ENCODE measurements around the gene CUEDC1.

The CUEDC1 gene

DNA sequence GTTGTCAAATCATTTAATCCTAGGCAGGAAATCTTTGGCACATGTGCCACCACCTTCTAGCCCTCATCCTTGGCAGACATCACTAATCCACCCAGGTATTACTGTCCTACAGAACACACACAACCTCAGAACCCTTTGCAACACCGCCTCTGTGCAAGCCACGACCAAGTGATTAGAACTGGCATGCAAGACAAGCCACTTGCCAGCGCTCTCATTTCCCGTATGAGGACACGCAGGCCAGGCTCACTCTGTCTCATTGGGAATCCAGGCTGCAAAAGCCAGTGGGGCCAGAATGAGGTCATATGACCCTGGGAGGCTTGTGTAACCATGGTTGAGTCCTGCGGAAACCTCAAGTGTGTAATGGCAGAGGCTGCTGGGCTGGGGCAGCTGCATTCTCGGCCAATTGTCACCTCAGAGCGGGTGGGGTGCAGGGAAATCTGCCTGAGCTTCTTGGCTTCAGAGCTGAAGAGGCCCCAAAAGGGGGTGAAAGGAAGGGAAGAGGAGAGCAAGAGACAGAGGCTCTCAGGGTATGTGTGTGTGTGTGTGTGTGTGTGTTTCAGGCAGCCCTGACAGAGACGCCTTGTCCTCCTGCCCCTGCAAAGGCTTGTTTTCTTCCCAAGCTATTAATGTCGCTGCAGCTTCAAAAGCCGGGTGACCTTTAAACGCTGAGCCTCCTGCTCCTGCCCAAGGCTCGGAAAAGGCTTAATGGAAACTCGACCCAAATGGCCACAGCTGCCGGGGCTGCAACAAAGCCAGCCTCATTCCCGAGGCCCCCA lies 62.2 kb downstream of the CUEDC1 start:
- no peak for DNase-seq

DNA sequence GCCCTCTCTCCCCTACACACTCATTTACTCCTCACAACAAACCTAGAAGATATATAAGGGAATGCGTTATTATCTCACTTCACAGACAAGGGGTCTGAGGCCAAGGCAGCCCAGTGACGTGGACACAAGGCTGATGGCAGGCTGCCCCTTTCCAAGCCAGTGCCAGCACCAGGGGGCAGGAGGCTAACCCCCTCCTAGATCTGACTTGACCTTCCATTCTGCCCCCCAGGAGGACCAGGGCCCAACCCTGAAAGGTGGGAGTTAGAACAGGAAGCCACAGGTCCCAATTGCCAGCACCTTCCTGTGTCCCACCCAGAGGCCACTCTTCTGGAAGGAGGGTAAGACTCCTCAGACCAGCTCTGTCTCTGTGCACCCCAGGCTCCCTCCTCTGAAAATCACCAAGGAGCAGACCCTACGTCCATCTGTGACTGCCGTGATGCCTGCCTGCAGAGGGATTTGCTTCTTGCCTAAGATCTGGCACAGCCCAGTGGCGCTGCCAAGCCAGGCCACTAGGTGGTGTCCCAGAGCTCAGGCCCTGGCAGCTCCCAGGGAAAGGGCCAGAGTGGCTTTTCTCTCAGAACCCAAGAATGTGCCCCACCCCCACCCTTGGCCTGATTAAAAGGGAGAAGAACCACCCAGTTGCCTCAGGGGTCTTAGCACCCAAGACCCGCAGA lies 62.9 kb downstream of the CUEDC1 start:
- peak in 1 of 2 experiments; percentile 47 for DNase-seq

DNA sequence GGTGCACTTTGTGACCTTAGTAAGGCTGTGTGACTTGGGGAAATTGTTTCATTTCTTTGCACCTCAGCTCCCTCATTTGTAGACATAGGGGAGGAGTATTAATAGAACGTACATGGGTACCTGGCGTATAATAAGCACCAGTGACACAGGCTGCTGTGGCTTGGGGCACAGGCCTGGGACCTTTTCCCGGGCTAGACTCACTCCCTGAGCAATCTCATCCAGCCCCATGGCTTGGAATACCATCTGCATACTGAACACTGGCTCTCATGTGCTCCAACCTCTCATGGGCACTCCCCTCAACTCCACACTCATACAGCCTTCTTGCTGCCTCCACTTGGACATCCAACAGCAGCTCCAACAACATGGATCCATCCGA lies 64.4 kb downstream of the CUEDC1 start:
- DNase-seq: no peak

DNA sequence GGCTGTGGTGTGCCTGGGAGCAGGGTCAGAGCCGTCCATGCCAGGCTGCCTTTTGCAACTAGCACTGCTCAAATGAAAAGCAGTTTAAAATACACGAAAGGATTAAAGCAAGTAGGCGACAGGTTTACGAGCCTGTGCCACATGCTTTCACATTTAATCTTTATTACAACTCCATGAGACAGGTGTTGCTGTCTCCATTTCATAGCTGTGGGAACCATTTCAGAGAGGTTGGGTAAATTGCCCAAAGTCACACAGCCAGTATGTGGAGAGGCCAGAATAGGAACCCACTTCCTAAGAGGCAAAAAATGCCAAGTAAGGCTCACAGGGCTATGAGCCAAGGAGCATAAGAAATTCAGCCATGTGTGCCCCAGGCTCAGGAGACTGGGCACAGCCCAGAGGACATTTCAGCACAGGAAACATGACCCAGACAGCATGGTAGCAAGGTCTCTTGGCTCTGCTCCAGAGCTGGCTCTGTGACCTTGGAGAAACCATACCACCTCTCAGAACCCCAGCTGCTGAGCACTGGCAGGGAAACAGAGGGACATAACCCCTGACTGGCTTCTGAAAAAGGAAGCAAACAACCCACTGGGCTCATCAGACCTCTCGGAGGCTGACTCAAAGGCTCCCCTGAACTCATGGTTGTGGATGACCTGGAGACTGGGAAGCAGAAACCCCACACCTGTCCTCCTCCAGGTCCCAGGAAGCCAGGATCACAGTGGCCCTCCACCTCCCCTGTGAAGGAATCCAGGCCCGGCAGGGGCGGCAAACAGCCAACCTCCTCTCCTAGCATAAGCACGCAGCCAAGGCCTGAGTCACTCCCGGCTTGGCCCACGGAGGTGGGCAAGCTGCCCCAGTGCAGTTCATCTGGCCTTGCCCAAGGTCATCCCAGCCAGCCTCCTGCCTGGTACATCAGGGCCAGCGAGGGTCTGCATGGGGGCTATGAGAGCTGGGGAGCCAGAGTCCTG lies 65.0 kb downstream of the CUEDC1 start:
- no peak for DNase-seq

DNA sequence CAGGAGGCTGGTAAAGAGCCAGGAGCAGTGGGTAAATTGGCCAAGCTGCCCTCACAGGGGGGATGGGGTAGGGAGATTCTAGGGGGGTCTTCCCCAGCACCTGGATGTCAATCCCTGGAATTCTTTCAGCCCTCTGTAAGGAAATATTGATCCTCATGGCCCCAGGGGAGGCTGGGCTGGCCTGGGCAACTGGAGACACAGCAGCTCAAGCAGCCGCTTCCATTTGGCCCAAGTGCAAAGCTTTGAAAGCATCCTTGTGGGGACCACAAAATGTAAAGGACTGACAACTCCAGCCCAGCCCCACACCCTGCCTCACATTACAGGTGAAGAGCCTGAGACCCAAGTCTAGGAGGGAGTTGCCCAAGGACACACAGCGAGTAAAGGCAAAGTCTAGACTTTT lies 66.0 kb downstream of the CUEDC1 start:
- DNase-seq: no peak

DNA sequence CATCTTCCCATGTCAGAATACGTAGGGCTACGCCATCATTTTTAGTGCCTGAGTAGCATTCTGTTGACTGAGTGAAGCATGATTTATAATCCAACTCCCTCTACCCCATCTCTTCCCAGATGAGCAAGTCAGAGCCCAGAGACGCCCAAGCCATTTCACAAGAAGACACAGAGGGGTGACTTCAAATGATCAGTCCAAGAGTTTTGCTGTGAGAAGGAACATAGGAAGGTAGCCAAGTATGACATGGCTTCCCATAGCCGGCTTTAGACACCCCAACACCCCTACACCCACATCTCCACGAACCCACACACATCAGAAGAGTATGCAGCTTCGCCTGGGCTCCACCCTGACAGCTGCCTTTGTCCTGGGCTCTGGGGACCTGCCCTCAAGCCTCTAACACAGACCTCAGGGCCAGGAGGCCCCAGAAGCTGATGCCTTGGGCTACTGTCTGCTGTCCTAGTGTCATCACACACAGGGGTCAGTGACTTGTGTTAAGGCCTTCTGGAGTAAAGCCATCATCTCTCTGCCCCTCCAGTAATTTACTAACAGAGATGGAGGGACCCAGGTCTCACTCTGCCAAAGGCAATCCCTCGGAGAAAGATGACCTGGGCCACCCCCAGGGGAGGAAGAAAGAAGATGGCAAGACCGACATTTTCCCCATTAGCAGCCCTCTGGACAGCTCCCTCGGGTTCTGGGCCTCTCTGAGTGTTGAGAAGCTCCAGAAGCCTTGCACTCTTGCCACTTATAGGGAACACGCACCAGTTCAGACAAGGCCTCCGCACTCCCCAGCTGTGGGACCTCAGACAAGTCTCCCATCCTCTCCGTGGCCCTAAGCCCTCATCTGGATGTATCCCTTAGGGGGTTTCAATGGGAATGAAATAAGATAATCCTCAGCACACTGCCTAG lies 66.6 kb downstream of the CUEDC1 start:
- no peak for DNase-seq

DNA sequence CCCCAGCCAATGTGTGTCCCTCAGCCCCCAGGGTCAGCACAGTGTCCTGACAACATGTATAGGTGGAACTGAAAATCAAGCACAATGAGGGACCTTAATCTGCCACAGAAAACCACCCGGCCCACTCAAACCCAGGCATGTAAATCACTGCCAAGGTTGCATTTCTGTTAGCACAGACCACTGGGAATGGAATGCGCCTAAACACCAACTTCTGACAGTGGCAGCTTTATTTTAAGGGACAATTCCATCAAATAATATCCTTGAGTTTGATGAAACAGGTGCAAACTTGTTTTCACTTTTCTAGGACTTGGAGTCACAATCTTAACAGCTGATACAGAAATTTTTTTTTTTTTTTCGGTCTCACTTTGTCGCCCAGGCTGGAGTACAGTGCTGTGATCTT lies 68.1 kb downstream of the CUEDC1 start:
- DNase-seq: no peak

DNA sequence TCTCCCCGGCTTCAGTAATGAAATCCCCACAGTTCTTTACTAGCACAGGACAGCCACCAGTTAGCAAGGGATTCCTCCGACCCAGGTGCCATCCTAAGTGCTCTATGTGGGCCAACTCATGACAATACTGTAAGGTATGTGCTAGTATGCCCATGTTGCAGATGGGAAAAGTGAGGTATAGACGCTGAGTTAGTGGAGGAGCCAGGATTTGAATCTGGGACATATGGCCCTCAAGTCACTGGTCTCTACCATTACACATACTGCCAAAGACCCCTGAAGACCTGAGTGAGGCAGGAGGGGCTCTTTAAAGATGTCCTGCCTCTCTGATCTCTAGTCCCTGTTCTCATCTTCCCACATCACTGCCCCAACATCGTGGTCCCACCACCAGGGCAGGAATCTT lies 69.2 kb downstream of the CUEDC1 start:
- no peak for DNase-seq

DNA sequence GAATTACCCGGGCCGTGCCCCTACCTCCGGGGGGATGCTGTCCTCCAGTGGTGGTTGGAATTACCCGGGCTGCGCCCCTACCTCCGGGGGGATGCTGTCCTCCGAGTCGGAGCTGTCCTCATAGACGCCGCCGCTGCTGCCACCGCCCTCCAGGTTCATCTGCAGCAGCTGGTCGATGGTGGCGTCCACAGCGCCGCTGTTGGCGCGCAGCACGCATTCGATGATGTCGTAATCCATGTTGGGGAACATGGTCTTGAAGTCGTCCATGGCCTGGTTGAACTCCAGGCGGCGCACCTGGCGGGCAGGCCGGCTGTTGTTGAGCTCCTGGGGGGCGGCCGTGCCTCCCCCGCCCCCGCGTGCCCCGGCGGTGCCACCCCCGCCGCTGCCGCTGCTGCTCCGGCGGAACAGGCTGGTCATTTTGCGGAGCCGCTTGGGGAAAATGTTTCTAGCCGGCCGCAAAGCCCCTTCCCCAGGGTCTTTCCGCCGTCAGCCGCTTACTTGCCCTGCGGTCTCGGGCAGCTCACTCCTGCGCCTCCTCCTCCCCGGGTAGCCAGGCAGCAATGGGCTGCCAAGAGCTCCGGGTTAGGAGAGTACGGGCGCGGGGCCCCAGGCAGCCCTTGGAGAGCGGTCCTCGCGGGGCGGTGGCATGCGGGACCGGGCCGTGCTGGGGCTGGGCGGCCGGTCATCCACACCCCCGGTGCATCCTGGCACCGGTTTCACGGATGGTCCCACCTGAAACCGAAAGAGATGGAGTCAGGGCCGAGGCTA lies 69.9 kb downstream of the CUEDC1 start:
- DNase-seq: no peak

DNA sequence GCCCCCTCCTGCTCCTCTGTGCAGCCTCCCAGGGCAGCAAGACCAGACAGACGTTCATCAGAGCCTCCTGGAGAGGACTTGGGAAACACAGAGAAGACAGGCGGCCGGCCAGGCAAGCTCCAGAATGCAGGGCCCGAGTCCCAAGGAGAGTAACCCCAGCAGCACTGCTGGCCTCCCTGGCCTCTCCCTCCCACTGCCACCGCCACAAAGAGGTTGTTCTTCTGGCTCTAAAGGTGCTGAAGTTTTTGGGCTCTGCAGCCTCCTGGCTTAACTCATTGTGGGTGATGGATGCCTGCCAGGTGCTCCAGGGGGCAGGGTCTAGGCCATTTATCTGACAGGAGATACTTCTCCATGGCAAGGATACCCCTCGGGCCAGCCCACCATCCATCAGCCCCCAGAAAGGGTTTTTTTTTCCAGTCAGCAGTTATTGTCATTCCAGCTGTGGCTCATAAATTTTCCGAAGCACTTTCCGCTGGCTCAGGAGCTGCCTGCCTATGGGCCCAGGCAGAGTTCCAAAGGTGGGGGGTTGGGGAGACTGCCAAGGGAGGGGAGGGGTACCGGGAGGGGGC lies 73.3 kb downstream of the CUEDC1 start:
- DNase-seq: no peak

DNA sequence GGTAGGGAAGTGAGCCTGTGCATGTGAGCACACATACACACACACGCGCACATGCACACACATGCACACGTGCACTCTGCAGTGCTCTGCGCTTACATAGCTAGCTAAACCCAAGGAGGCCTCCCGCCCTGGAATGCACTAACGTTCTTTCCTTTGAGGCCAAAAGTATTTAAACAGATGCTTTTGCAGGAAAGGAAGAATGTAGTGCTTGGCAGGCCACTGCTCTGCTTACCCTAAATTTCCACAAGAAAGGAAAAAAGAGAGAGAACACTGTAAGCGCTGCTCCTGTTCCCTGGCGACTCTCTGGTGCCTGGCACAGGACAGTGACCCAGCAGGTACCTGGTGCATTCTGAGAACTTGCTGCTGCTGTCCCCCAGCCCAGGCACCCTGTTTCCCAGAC lies 74.1 kb downstream of the CUEDC1 start:
- DNase-seq: no peak

DNA sequence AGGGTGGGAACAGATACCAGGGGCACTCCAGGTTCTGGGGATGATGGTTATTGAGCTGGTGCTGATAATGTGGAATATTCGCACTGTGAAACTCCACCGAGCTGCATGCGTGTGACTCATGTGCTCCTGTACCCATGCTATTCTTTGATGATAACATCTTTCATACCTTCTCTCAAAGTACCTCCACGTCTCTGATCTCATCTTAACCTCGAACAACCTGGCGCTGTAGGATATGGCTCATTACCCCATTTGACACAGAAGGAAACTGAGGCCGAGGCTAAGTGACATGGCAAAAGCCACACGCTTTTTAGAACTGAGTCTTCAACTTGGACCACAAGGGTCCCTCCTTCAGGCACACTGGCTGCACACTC lies 75.1 kb downstream of the CUEDC1 start:
- DNase-seq: no peak

DNA sequence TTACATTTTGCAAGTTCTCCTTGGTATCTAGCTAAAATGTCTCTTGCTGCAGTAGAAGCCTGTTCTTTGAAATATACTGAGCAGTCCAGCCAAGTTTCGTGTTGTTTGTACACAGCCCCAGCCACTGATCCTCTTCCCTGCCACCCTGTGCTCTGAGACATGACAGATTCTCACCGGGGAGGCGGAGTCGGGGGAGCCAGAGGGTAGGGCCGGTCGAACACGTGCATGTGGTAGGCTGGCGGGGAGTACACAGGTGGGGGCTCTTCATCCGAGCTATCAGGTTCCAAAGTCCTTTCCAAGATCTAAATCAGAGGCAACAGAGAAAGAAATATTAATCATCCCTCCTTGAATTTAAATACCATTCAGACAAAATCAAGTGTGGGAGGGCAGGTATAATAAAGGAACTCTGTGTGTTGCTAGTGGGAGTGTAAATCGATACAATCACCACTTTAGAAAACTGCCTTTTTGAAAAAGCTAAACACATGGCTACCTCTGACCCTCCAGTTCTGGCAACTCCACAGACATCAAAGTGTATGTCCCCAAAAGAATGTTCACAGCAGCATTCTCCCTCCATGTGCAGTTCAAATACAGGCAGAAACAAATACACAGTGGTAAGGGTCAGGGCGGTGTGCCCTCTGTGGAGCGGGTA lies 75.7 kb downstream of the CUEDC1 start:
- DNase-seq: no peak

DNA sequence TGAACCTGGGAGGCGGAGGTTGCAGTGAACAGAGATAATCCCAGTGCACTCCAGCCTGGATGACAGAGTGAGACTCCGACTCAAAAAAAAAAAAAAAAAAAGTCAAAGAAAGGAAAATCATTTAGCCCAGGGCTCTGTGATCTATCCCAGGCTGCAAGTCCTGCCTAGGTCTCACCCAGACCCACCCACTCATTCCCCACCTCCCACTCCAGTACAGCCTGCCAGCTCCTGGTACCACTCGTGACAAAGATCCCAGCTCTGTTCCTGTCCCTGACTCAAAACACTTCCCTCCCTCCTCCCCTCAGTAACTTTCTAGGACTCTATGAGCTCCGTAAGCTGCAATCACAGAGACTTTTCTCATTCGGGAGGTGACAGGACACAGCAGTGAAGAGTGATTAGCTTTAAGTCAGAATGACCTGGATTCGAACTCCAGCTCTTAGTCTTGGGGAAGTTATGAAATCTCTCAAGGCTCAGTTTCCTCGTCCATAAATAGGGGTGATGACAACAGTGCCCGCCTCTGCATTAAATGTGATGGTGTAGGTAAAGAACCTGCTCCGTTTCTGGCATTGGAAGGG lies 77.3 kb downstream of the CUEDC1 start:
- no peak for DNase-seq

DNA sequence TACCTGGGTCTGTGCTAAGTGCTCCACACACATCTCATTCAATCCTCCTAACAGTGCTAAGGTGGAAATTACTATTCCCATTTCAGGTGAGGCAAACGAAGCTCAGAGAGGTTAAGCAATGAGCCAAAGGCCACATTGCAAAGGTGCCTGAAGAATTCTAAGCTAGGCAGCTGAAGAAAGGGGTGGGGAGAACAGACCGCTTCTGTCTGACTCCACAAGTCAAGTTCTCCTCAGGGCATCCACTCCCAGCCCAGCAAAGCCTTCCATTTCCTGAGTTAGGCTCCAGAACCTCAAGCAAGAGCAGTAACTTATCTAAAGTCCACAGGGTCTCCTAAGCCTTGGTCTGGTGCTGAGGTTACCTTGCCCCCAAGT lies 78.4 kb downstream of the CUEDC1 start:
- no peak for DNase-seq

DNA sequence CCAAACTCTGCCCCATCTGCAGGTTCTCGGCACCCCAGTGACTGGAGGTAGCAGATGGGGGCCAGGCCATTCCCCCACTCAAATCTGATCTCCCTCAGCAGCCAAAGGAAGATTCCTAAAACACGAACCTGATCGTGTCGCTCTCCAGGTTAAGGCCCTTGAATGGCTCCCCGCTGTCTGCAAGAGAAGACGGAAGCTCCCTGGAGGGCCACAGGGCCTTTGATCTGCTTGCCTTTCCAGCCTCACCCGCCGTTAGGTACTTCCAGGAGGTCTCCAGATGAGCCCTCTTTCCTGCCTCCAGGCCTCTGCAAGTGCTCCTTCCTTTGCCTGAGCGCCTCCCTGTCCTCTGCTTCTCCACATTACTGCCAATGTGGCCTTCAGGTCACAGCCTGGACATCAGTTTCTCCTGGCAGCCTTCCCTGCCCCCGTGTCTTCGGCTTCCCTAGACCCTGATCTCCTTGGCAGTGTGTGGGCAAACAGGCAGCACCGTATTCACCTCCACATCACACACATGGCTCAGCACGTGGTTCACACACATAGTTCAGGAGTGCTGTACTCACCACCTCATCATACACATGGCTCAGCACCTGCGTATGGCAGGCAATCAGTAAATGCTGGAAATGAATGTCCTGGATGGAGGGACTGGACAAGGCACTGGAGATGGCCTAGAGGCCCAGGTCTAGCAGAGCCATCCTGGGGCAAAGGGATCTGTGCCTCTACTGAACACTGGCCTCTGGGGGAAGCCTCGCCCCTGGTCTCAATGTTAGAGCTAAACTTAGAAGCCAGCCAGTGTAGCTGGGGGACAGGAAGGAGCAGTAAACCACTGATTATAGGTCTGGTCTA lies 79.0 kb downstream of the CUEDC1 start:
- no peak for DNase-seq

DNA sequence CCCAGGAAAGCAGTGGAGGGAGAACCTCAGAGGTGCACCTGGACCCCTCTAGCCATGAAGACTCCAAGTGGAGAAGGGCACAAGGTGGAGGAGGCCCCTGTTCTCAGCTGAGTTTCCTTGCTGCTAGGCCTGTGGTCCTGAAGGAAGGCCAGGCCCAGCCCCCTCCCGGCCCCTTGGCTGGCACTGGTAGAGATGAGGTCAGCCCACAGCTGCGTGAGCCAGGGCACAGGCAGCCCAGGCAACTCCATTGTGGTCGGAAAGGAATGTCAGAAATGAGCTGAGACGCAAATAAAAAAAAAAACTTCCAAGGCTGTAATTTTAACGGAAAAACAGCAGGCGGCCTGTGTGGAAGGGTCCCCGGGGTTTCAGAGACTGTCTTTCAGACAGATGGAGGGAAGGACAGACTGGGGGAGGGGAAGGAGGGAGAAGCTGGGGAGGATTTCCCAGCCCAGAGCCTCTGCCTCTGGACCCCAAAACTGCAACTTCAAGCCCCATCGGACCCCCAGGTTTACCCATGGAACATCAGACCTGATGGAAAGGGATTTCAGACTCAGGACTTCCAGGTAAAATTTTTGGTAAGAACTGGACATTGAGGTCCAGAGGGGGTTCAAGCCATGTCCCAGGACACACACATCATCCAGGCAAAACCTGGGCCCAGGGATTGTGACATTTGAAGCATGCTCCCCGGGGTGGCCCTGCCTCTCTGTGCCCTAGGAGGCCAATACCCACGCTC lies 79.8 kb downstream of the CUEDC1 start:
- peak; percentile 92 to 95 for DNase-seq

DNA sequence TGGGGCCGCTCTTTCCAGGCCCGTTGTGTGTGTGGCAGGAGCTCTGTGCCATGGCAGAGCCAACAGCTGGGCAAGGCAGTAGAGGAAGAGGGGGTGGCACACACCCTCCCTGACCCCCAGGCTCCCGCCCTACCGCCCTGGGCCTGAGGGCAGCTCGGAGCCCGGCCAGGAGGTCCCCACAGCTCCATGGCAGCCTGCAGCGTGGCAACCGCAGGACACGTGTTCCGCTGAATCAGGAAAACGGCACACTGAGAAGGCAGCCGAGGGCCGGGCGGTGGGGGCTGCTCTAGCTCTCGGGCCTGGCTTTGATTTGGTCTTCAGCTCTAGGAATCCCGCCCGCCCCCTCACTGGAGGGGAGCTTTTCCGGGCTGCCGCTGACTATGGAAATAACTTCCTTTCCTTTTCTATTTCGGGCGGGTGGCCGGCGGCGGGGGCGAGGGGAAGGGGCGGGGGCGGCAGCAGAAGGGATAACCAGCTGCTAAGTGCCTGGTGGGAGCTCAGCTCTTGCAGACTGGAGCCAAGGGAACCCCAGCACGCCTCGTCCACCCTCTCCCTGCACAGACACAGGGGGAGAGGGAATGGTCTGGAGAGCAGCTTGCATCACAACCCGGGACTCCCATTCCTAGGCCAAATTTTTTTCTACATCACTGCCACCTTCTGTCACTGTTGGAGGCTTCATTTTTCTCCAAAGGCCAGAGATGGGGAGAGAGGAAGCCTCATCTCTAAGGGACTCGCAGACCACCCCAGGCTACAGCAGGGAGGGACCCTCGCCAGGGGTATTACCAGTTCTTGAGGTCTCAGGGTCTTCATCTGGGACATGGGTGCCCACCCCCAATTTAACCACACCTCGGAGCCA lies 80.5 kb downstream of the CUEDC1 start:
- DNase-seq: no peak
